Embryonic facial prominence (tissue), 1 donor: ENCODE measurements around the gene AK1.

Experiments used
- DNase-seq: peaks from one replicate; pipeline ENCODE4 v3.0.0-alpha.2; 2016; ENCODE audit errors: extremely low spot score

The AK1 gene

DNA sequence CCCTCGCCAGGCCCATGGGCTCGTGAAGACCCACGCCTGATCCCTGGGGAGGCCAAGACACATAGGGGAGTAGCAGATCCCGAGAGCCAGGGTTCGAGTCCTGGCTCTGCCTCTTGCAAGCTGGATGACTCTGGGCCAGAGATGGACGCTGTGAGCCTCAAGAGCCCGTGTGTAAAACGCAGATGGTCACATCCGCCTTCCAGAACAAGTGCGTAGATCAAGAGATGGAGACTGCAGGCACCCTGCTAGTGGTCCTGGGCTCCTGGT lies 31.1 kb upstream of the AK1 start:
- no peak for DNase-seq

DNA sequence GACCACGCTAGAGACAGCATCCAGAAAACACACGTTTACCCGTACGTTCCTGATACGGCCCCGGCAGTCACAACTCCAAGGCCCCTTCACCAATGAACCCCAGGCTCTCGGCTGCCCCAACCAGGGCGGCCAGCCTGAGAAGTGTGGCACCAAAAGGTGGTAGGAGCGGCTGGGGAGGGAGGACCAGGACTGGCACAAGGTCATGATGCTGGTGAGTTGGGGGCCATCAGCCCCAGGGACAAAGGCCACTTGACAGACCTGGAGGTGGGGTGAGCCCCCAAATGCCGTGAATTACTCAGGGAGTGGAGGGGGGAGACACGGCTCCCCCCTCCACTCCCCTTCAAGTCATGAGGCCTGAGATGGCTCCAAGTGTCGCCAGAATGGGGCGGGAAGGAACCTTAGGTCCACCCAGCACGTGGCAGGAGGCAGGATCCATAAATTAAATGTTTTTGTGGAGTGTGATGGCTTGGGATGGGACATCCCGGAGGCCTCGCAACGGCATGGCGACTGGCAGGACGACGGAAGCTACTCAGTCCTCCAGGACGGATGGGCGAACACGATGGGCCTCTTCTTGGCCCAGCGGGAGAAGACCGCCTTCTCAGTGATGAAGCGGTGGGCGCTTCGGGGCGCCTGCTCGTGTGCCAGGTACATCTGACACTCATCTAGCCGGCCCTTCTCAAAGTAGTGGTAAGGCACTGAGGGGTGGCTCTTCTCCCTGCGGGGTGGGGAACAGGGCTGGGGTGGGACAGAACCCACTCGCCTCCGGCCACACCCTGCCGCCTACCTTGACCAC lies 30.6 kb upstream of the AK1 start:
- no peak for DNase-seq

DNA sequence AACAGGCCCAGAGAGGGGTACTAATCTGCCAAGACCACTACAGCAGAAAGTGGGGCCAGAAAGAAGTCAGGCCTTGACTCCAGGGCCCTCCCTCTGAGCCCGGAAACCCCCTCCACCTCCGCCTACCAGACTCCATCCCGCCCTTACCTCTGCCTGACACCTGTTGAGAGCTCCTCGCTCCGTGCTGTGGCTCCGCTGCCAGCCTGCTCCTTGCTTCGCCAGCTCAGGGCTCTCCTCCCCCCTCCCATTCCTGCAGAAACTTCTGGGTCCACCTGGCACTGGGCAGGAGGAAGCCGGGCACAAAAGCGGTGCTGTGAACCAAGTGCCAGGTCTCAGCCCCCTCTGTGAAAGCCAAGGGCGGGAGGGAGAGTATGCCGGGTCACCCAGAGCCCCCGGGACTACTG lies 28.3 kb upstream of the AK1 start:
- DNase-seq = no peak

DNA sequence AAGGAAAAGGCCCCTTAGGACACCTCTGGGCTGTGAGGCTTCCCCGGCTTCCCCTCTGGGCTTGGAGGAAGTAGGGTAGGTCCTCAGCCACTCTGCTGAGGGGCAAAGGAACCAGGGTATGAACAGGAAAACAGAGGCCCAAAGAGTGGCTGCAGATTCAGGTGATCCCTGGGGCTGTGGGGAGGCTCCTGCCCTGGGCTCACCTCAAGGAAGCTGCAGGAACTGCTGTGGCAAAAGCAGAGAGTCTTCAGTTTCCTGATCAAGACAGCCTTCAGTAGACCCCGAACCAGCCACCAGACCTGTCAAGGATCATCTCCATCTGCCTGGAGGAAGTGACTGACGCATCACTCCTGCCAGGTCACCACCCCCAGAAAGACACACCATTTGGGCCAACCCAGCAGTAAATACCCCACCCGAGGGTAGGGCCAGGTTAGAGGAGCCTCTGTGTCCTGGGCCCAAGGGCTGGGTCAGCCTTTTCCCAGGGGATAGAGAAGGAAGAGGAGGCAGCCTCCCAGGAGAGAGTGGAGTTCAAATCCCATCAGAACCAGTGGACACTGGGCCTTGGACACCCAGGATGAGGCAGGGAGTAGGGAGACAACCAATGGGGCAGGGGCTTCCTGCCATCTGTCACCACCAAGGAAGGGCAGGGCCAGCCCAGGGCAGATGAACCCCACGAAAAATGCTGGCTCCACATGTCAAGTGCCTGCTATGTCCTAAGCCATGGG lies 27.7 kb upstream of the AK1 start:
- no peak for DNase-seq

DNA sequence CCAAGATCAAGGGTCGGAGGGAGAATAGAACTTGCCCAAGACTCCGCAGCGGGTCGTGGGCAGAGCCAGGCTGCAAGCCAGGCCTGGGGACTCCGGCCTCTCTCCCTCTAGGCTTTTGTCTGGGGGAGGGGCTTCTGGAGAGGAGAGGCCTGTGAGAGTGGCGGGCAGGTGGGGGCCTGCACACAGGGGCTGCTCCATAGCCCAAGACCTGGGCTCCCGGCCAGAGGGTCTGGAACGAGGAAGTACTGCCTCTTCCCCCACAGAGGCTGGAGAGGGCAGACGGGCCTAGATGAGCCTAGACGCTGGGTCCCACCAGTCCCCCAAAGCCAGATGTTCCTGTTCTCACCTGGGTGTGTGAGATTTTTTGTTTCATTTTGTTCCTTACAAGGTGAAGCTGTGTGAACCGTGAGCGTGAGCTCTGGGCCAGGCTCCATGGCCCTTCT lies 27.1 kb upstream of the AK1 start:
- no peak for DNase-seq

DNA sequence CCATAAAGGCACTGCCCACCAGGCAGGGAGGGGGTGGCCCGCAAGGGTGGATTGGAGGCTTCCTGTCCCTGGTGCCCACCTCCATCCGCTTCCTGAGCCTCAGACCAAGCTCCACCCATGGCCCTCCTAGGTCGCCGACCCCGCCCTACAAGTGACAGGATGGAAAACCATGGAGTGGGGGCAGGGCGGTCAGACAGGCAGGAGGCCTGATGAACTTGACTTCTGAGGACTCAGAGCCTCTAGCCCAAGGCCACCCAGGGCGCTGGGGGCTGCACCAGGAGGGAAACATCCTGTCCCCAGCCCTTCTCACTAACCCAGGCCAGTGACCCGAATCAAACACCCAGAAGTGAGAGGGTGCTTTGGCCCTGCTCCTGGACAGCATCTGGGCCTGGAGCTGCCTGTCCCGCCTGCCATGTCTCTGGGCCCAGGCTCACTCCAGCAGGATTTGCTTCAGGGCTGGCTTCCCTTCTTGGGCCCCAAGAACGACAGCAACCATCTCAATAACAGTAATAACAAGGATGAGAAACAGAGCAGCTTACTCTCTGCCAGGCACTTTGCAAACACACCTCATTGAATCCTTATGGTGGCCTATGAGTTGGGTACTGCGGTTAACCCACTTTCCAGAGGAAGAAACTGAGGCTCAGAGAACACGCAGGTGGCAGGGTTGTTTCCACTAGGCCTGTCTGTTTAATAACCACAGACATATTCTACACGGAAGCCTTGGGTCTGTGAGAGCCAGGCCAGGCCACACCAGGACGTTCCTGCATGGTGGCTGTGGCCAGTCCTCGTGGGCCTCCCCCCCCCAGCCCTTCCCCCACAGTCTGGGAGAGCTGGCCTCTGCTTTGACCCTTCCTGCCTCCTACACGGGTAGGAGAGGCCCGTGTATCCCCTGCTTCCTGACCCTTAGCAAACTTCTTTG lies 26.3 kb upstream of the AK1 start:
- no peak for DNase-seq

DNA sequence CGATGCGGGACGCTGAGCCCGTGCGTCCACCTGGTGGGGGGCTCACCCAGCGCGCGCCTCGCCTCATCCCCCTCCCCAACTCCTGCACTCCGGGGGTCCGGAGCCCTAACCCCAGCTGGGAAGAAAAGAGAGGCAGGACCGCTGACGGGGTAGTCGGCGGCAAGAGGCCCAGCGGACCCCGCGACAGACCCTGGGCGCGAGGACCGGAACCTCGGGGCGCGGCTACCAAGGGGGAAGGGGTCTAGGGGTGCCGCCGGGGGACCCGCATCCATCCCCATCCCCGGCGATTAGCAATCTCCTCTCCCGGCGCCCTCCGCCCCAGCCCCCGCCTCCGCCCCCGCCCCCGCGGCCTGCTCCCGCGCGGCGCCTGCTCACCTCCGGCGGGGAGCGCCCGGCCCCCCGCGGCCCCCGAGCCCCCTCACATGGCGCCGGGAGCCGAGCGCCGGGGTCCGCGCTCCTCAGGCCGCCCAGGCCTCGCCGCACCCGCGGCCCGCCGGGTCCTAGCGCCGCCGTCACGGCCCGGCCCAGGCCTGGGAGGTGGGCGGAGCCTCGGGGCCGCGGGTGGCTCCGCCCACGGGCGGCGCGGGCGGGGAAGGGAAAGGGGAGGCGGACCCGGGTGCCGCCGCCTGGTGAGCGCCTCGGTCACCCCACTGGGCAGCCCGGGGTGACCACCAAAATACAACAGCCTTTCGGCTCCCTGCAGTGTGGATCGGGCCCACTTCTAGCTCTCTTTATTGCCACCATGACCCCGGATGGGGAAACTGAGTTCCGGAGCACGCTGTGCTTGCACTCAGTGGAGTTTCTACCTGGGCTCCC lies 21.9 kb upstream of the AK1 start, which contains the start of gene ST6GALNAC6:
Gene ST6GALNAC6 (minus strand): TSS at position 476 of the 816 bp plus-strand sequence. CDS start 1,622 bp downstream, outside the sequence.
- DNase-seq = no peak

DNA sequence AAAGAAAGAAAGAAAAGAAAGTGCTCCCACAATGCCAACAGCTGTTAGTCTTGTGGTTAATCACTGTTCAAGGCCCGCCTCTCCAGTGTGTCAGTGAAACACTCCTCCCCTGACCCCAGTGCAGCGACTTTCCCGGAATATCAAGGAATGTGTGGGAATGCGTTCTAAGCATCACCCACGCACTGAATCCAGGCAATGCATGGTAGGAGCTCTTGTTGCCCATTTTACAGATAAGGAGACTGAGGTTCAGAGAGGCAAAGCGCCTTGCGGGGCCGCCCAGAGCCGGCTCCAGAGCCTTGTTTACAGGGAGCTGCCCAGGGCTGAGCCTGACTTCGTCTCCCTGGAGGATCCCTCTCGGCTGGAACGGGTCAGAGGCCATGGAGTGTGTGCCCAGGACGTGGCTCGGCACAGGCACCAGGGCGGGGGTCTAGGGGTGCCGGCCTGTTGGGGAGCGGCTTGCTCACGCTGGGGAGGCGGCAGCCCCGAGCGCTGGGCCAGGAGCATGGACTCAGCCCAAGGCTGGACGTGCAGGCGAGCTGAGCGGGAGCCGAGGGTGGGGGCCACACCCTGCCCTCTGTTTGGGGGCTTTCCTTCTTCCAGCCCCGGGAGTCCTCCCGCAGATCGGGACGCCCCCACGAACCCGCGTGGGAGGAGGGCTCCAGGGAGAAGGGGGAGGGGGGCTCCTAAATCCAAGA lies 21.1 kb upstream of the AK1 start:
- DNase-seq = no peak

DNA sequence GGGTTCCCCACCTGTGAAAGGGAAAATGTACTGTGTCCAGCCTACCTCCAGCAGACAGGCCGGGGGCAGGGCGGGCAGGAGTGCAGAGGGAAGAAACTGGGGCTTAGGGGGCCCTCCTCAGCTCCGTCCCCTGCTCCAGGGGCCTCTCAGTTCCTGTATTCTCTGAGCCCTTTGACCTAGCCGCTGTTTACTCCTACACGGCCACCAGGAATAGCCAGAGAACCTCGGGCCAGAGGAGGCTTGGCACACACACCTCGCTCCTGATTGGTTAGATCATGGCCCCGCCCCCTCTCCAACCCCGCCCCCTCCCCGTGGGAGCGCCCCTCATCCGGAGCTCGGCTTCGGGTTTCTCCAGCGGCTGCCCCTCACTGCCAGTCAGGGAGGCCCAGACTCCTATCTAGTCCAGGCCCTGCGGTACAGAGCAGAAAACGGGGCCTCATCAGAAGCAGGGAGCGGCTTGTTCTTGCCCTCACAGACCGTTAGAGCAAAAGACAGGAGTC lies 19.8 kb upstream of the AK1 start:
- DNase-seq = peak; percentile 47

DNA sequence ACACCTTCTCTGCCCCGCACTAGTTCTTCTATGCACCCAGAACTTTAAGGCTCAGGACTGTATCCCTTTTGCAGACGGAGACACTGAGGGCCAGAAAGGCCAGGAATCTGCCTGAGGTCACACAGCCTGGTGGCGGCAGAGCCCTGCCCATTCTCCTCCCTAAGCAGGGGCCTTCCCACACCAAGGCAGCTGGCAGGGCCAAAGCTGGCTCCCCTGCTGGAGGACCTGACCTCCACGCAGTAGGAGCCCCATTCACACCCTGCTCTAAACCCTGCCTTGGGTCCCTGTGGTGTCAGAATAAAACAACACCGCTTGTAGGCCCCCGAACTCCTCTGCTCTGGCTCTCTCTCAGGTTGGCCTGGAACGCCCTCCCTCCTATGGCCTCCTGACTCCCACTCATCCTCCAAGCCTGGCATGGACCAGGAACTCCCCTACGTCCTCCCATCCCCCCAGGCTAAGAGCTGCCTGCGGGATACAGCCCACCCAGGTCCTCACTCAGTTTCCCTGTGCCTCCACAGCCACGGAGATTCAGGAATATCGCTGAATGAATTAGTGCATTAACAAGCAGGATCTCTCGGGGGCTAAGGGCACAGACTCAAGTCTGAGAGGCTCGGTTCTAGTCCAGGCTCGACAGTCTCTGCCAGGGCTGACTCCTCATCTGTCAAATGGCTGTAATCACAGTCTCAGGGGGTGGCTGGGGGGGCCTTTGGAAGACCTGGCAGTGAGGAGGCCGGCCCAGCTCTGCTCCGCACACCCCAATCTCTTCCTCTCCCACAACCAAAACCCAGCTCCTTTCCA lies 19.1 kb upstream of the AK1 start:
- DNase-seq = no peak

DNA sequence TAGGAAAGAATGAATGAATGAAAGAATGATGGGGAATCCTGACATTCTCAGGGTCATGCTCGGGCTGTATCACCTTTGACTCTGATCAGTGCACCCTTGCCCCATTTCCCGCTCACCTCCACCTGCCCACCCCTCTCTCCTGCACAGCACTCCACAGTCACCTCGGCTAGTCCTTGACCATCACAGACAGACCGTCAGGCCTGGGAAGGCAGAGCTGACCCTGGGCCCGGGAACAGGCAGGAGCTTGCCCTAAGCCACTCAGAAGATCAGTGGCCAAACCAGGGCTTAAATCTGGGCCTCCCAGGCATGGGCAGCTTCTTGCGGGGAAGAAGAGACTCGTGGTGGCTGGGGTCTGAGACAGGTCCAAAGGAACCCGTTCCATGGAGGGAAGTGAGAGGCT lies 18.3 kb upstream of the AK1 start:
- no peak for DNase-seq

DNA sequence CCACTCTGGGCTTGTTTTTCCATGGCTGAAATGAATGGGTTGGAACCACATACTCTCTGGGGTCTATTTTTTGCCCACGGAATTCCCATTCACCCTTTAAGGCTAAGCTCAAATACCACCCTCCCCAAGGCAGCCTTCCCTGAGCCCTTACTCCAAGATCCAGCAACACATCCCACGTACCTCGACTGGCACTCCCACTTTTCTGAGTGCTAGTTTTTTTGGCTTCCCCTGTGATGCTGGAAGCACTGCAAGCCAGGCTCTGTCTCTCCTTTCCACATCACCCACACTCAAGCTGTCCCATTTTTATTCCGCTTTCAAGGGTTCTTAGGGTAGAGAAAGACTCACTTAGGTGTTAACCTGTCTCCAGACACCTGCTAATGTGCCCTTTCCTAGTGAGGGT lies 15.9 kb upstream of the AK1 start:
- DNase-seq = no peak

DNA sequence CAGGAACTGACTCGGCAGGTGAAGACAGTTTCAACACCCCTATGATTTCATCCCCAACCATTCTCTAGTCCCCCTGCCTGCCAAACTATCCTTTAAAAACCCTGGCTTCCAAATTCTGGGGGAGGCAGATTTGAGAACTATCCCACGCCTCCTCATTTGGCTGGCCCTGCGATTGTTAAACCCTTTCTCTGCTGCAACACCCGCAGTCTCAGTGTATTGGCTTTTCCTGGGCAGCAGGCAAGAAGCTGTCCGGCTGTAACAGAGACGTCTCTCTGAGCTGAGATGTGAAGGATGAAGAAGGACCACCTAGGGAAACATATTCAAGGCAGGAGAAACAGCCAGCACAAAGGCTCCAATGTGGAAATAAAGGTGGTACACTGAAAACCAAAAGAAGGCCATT lies 15.4 kb upstream of the AK1 start:
- DNase-seq = no peak

DNA sequence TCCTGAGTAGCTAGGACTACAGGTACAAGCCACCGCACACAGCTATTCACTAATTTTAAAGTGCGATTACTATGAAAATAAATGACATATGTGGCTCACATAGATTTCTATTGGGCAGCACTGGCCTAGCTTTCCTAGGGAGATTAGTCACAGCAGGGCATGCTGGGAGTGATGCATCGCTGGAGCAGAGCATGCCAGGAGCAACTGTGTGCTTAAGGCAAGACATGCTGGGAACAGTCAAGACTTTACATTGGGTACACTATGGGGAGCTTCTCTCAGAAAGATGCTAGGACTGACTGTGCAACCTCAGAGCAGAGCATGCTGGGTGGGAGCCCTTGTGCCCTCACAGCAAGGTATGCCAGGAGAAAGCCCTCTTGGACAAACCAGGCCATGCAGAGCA lies 12.6 kb upstream of the AK1 start:
- no peak for DNase-seq

DNA sequence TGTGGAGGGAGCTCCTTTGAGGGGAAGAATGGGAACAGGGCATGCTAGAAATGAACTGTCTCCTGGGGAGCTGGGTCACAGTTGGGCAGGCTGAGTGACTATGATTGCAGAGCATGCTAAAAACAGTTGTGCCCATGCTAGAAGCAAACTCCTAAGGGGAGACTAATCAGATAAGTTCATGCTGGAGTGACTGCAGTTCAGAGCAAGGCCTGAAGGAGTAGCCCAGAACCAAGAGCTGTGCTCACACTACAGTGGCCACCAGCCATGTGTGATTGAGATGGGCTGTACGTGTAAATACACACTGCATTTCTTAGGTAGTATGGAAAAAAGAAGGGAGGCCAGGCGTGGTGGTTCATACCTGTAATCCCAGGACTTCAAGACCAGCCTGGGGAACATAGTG lies 10.3 kb upstream of the AK1 start:
- DNase-seq = no peak

DNA sequence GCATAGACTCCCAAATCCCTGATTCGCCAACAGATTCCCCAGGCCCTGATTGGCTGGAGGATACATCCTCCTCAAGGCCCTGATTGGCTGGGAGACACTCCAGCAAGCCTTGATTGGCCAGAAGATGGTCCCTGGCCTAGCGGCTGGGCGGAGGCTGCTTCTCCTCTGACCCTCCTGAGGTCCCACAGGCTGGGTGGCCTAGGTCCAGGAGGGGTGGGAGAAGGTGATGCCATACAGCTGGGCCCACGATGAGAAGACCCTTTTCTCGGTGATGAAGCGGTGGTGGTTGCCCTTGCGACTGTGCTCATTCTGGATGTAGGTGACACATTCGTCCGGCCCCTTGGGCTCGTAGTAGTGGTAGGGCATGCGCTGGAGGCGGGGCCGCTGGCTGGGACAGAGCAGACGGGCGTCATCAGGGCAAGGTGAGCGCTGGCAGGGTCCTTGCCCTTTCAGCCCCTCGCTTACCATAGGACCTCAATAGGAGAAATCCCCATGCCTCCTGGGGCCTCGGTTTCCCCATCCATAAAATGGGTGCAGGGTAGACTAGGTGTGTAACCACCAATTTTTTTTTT lies 9.0 kb upstream of the AK1 start:
- DNase-seq = no peak

DNA sequence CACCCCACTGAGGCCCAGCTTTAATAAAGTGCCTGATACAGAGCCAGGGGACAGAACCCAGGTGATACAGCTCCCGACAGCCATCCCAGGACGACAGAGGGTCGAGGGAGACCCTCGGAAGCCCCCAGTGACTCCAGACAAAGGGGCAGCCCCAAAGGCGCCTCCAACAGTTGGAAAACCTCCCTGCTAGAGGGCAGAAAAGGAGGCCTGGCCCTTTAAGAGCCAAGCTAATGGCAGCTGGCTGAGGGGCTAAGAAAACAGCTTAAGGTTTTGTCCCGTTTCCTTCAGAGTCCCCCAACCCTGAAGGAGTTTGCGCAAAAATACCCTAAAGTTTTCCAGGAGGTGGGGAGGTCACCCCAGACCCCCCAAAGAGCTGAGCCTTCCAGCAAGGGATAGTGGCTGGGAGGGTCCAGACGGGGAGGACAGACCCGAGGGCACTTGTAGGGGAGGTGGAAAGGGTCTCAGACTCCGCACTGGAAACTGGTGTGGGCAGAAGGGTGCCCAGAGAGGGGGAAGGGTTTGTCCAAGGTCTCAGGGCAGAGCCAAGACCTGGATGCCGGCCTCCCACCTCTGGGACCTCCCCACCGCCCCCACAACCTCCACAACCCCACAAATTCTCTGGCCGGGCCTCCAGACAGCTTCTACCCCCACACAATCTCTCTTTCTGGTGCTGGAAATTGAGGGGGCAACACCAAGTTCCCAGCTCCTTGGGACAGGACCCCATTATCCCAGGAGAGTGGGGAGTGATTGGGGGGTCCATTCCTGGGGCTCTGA lies 8.2 kb upstream of the AK1 start:
- no peak for DNase-seq

DNA sequence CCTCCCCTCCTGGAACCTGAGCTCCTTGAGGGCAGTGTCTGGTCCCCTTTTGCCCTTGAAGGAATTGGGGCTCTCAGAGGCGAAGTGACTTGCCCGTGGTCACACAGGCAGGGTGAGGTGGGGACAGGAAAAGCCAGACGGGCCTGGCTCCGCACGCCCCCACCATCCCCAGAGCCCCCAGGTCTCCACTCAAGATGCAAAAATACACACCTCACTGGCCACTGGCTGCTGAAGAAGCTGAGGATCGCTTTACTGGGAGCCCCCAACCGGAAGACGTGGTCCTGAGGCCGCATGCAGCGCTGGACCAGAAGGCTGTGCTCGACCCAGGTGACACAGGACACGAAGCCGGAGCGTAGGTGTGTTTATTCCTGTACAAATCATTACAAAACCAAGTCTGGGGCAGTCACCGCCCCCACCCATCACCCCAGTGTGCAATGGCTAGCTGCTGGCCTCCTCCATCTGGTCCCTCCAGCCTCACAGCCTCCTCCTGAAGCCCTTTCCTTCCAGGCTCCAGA lies 7.6 kb upstream of the AK1 start:
- no peak for DNase-seq
